H1 (cell line): Measurements from ENCODE around the gene SRRM3. TPM values are rescaled to one million over a fixed set of nuclear protein-coding genes. Genes with fewer than 3 reads are reported as not detected.
A peak's percentile ranks its signal among the peaks of the same experiment; 100 is the strongest.

Experiments used
- CTCF ChIA-PET: fragments of 300-600 bp; sonication (Branson Sonifier 250); formaldehyde crosslinking; loops from one replicate; lab custom pipeline; 2021; ENCODE audit not compliant: partially characterized antibody; lab: Charles Lee
- POLR2A ChIA-PET: fragments of 300-600 bp; sonication (Branson Sonifier 250); formaldehyde crosslinking; loops from one replicate; lab custom pipeline; 2021; ENCODE audit warnings: inconsistent platforms; ENCODE audit not compliant: partially characterized antibody; lab: Charles Lee
- DNase-seq, 2 experiments: peaks; one replicate each; pipeline versions ENCODE4 v3.0.0 to v3.0.0-alpha.2; 2010 to 2022; ENCODE audit warnings: low spot score in 2 of 2, low read depth in 1 of 2, mixed read lengths in 1 of 2
- FAIRE-seq: peaks from 2 replicates; lab custom pipeline; 2011; peaks lifted over from hg19 to GRCh38; lab: Jason Lieb, UNC
- H2AFZ ChIP-seq: 2 replicates; pipeline ENCODE4 v1.8.1; 2012; ENCODE audit warnings: low read length, inconsistent platforms
- H2AK5ac ChIP-seq: 2 replicates; pipeline ENCODE4 v1.6.1; 2013; ENCODE audit warnings: low read depth, low read length
- H2BK120ac ChIP-seq: replicated peaks from 2 replicates; pipeline ENCODE3; 2013; ENCODE audit warnings: low read depth, low read length, inconsistent platforms
- H2BK12ac ChIP-seq: 2 replicates; pipeline ENCODE4 v1.6.1; 2013; ENCODE audit warnings: low read depth, low read length
- H2BK15ac ChIP-seq: 2 replicates; pipeline ENCODE4 v1.6.1; 2013; ENCODE audit warnings: low read length
- H2BK20ac ChIP-seq: 2 replicates; pipeline ENCODE4 v1.6.1; 2013; ENCODE audit warnings: low read length
- H2BK5ac ChIP-seq: 2 replicates; pipeline ENCODE4 v1.6.1; 2013; ENCODE audit warnings: low read depth, low read length
- H3K14ac ChIP-seq: 2 replicates; pipeline ENCODE4 v1.6.1; 2013; ENCODE audit warnings: inconsistent platforms; ENCODE audit not compliant: insufficient read length
- H3K18ac ChIP-seq: 2 replicates; pipeline ENCODE4 v1.6.1; 2013; ENCODE audit warnings: low read length; ENCODE audit errors: extremely low read depth
- H3K23ac ChIP-seq: 2 replicates; pipeline ENCODE4 v1.6.1; 2013; ENCODE audit warnings: inconsistent platforms; ENCODE audit not compliant: insufficient read length
- H3K23me2 ChIP-seq: 2 replicates; pipeline ENCODE4 v1.6.1; 2013; ENCODE audit warnings: low read depth, low read length
- H3K27ac ChIP-seq: 2 replicates; pipeline ENCODE4 v1.6.1; 2011; ENCODE audit warnings: low read depth, low read length, inconsistent platforms
- H3K27me3 ChIP-seq, 4 experiments: replicated peaks in 1 of 4; 1 replicate in 1 of 4; 2 replicates in 3 of 4; pipeline versions ENCODE4 v1.6.1 to v1.8.1; 2011 to 2013; ENCODE audit warnings: low read length in 3 of 4, mild to moderate bottlenecking in 3 of 4, inconsistent platforms in 2 of 4, mixed read lengths in 2 of 4, moderate library complexity in 1 of 4; ENCODE audit not compliant: control insufficient read depth in 3 of 4, insufficient read depth in 3 of 4; ENCODE audit errors: extremely low read depth in 1 of 4
- H3K36me3 ChIP-seq, 4 experiments: 2 replicates each; pipeline versions ENCODE4 v1.6.1 to v1.8.1; 2011 to 2013; ENCODE audit warnings: mild to moderate bottlenecking in 4 of 4, low read length in 3 of 4, moderate library complexity in 2 of 4, control low read depth in 1 of 4, inconsistent platforms in 1 of 4; ENCODE audit not compliant: insufficient read depth in 4 of 4, control insufficient read depth in 2 of 4
- H3K4ac ChIP-seq: replicated peaks from 2 replicates; pipeline ENCODE3; 2013; ENCODE audit warnings: low read length, low read depth, mixed read lengths, inconsistent platforms; ENCODE audit not compliant: insufficient read length
- H3K4me1 ChIP-seq, 4 experiments: replicated peaks in 1 of 4; 1 replicate in 1 of 4; 2 replicates in 3 of 4; pipeline versions ENCODE4 v1.6.1 to v1.8.1; 2011 to 2013; ENCODE audit warnings: low read length in 3 of 4, inconsistent platforms in 2 of 4, mixed read lengths in 1 of 4; ENCODE audit not compliant: insufficient read depth in 4 of 4, control insufficient read depth in 3 of 4
- H3K4me2 ChIP-seq, 2 experiments: 2 replicates each; pipeline versions ENCODE4 v1.6.1 to v1.8.1; 2011 to 2013; ENCODE audit warnings: low read depth in 2 of 2, low read length in 2 of 2, control low read depth in 1 of 2, inconsistent platforms in 1 of 2, mild to moderate bottlenecking in 1 of 2; ENCODE audit not compliant: insufficient read depth in 1 of 2
- H3K4me3 ChIP-seq, 4 experiments: fragments of 200-600, 300-600 bp in 1 of 4; sonication (generic), shearing (Covaris generic), sonication (Bioruptor Twin) in 1 of 4; 2 replicates each; pipeline versions ENCODE4 v1.5.1 to v1.8.1; 2011 to 2016; ENCODE audit warnings: low read length in 4 of 4, low read depth in 3 of 4, control low read depth in 2 of 4, inconsistent platforms in 2 of 4, mild to moderate bottlenecking in 2 of 4, mixed read lengths in 1 of 4, moderate library complexity in 1 of 4; ENCODE audit not compliant: insufficient read depth in 2 of 4; ENCODE audit errors: extremely low read depth in 1 of 4
- H3K56ac ChIP-seq: replicated peaks from 2 replicates; pipeline ENCODE3; 2013; ENCODE audit warnings: low read depth, mild to moderate bottlenecking, mixed read lengths, low read length, inconsistent platforms; ENCODE audit not compliant: insufficient read length
- H3K79me1 ChIP-seq: 2 replicates; pipeline ENCODE4 v1.6.1; 2013; ENCODE audit warnings: low read depth, low read length, control low read depth
- H3K79me2 ChIP-seq, 2 experiments: 2 replicates each; pipeline versions ENCODE4 v1.6.1 to v1.8.1; 2012 to 2013; ENCODE audit warnings: low read length in 2 of 2, mild to moderate bottlenecking in 2 of 2, inconsistent platforms in 1 of 2; ENCODE audit not compliant: insufficient read depth in 2 of 2, control insufficient read depth in 1 of 2
- H3K9ac ChIP-seq, 4 experiments: replicated peaks in 1 of 4; 1 replicate in 1 of 4; 2 replicates in 3 of 4; pipeline versions ENCODE4 v1.6.1 to v1.8.1; 2011 to 2013; ENCODE audit warnings: low read depth in 3 of 4, low read length in 3 of 4, control low read depth in 2 of 4, mild to moderate bottlenecking in 2 of 4, moderate library complexity in 2 of 4, inconsistent platforms in 1 of 4; ENCODE audit errors: extremely low read depth in 1 of 4
- H3K9me3 ChIP-seq, 2 experiments: 2 replicates each; pipeline versions ENCODE4 v1.6.1 to v1.8.1; 2012 to 2013; ENCODE audit warnings: mild to moderate bottlenecking in 2 of 2, moderate library complexity in 2 of 2, control low read depth in 1 of 2, inconsistent platforms in 1 of 2, low read depth in 1 of 2, low read length in 1 of 2, mixed read lengths in 1 of 2; ENCODE audit not compliant: insufficient read depth in 2 of 2
- H4K20me1 ChIP-seq, 2 experiments: replicated peaks in 1 of 2; 2 replicates each; pipeline versions ENCODE3 to v1.8.1; 2011 to 2013; ENCODE audit warnings: inconsistent platforms in 2 of 2, low read length in 2 of 2, mild to moderate bottlenecking in 1 of 2; ENCODE audit not compliant: insufficient read depth in 2 of 2, control insufficient read depth in 1 of 2
- H4K5ac ChIP-seq: 2 replicates; pipeline ENCODE4 v1.6.1; 2013; ENCODE audit warnings: low read length, low read depth, mixed read lengths, inconsistent platforms; ENCODE audit not compliant: insufficient read length
- H4K8ac ChIP-seq: 2 replicates; pipeline ENCODE4 v1.8.0; 2013; ENCODE audit warnings: mild to moderate bottlenecking, moderate library complexity, low read length, inconsistent platforms; ENCODE audit not compliant: insufficient read depth; ENCODE audit errors: extremely low read depth
- H4K91ac ChIP-seq: replicated peaks from 2 replicates; pipeline ENCODE3; 2013; ENCODE audit warnings: low read length, mixed read lengths, inconsistent platforms; ENCODE audit not compliant: insufficient read length
- BRCA1 ChIP-seq: IDR thresholded peaks from 2 replicates; pipeline ENCODE4 v1.6.1; 2012; ENCODE audit warnings: low read depth, low read length, improper control_type of control experiment
- CHD1 ChIP-seq: IDR thresholded peaks from 2 replicates; pipeline ENCODE4 v1.6.1; 2012; ENCODE audit warnings: low read depth, low read length, improper control_type of control experiment
- CREB1 ChIP-seq: IDR thresholded peaks from 2 replicates; pipeline ENCODE4 v1.6.1; 2012; ENCODE audit warnings: inconsistent platforms
- CTCF ChIP-seq, 3 experiments: IDR thresholded peaks; 1 replicate in 2 of 3; 2 replicates in 1 of 3; pipeline versions ENCODE4 v1.5.1 to v1.6.1; 2011; ENCODE audit warnings: low read length in 3 of 3, mild to moderate bottlenecking in 3 of 3, inconsistent platforms in 2 of 3, low read depth in 1 of 3, moderate library complexity in 1 of 3; ENCODE audit not compliant: insufficient read depth in 1 of 3; ENCODE audit errors: control extremely low read depth in 1 of 3
- E2F6 ChIP-seq: IDR thresholded peaks from 2 replicates; pipeline ENCODE4 v1.6.1; 2012; ENCODE audit warnings: inconsistent platforms
- PHF8 ChIP-seq: fragments of 200-600 bp; sonication (generic); conservative IDR thresholded peaks from 2 replicates; pipeline ENCODE4 v1.7.1; 2012; ENCODE audit warnings: low read depth, mild to moderate bottlenecking, inconsistent platforms, low read length, moderate library complexity
- USF2 ChIP-seq: IDR thresholded peaks from 2 replicates; pipeline ENCODE4 v1.6.1; 2011; ENCODE audit warnings: low read length, improper control_type of control experiment
- WGBS, 2 experiments: shearing (Covaris generic) in 1 of 2; methylation state at CpG; one replicate each; pipeline versions ENCODE4 v1.1.6 to v1.1.7; 2013 to 2015; ENCODE audit warnings: low lambda C conversion rate in 2 of 2, mixed read lengths in 2 of 2, inconsistent platforms in 1 of 2, low coverage in 1 of 2, missing lambda C conversion rate in 1 of 2; ENCODE audit not compliant: insufficient replicate concordance in 2 of 2, insufficient coverage in 1 of 2, insufficient read length in 1 of 2; ENCODE audit errors: extremely low coverage in 1 of 2, missing lambda C conversion rate in 1 of 2; 5-methylcytosine and 5-hydroxymethylcytosine counted together
- polyA plus RNA-seq, 7 experiments: library from polyadenylated mRNA; depleted of rRNA in 3 of 7; stranded (reverse) in 5 of 7; unstranded in 2 of 7; fragments of >200 nt in 5 of 7; fragments of 200-250 nt in 2 of 7; gene quantifications; 1 replicate in 5 of 7; 2 replicates in 1 of 7; 4 replicates in 1 of 7; pipeline versions ENCODE4 v1.2.1 to v1.2.3, GENCODE V29; 2011 to 2013; ENCODE audit warnings: missing spikeins in 2 of 7, mixed read lengths in 2 of 7
- total RNA-seq: library from RNA; stranded (reverse); fragmentation: NEBNext Ultra II Directional; extraction: Animal tissue kit (Norgen Biotek cat#: 25700); gene quantifications from 2 replicates; pipeline ENCODE4 v1.2.1, GENCODE V29; 2021

SRRM3 gene
- total and polyA plus RNA-seq, 2 of the 8 experiments (the other 6 are each of a cell fraction or from before 2014, with no cell fraction given) = 10.4 to 17.4 TPM

- peak overlapping the region; percentile 80; the same call in 1 of the 2 replicates for H2BK12ac ChIP-seq
- no peak overlapping the region for H3K23ac ChIP-seq
- H2BK20ac ChIP-seq = peak overlapping the region; percentile 18; the same call in 1 of the 2 replicates
- no peak overlapping the region for H2AFZ ChIP-seq
- H3K14ac ChIP-seq = no peak overlapping the region
- H3K23me2 ChIP-seq = peaks cover 15% of the 10 kb centered on the region
- peaks cover 3% of the 10 kb centered on the region; the same call in 1 of the 2 replicates for H3K79me1 ChIP-seq
- H3K4ac ChIP-seq = no peak overlapping the region
- peak overlapping the region; percentile 39 to 95 (median 56) for H3K4me3 ChIP-seq
- FAIRE-seq = no peak
- H2BK15ac ChIP-seq = peak overlapping the region; percentile 61; the same call in 1 of the 2 replicates
- H3K27ac ChIP-seq = no peak overlapping the region
- no peaks in the 10 kb centered on the region for H3K9me3 ChIP-seq
- no peak overlapping the region for H3K56ac ChIP-seq
- H3K79me2 ChIP-seq = no peaks in the 10 kb centered on the region
- H4K20me1 ChIP-seq = peaks cover 0 to 4% of the 10 kb centered on the region in 2 experiments
- H3K4me2 ChIP-seq = peak overlapping the region; percentile 88 to 90
- H2AK5ac ChIP-seq = 0 out of 2 replicates have a peak overlapping the region, but pooled peaks have one; percentile 13
- H2BK120ac ChIP-seq = no peak overlapping the region
- H4K8ac ChIP-seq = no peak overlapping the region
- H3K4me1 ChIP-seq = peaks cover 0 to 11% (median 6%) of the 10 kb centered on the region in 4 experiments; a peak in 5 of 7 replicates
- peak overlapping the region in 1 of 4 experiments; percentile 46; a peak in 1 of 7 replicates for H3K9ac ChIP-seq
- H4K5ac ChIP-seq = no peak overlapping the region
- WGBS, 2 experiments = 0% methylated on average over 9 of the region's 63 CpGs; no CpG with 5 or more reads in 1 of the 2 experiments
- ChIA-PET CTCF (interaction anchor here (0.6 to 19.4 kb wide), 5 partner anchors 8 to 96 kb away, joined by 3 to 426 read pairs (median 5); partner anchors contain the start of gene HSPB1), POLR2A (interaction anchor here (1.0 to 4.7 kb wide), 11 partner anchors 10 to 89 kb away, joined by 3 to 22 read pairs (median 7); partner anchors contain the start of genes HSPB1 and YWHAG)
- H3K36me3 ChIP-seq = peaks cover 2 to 6% (median 2%) of the 10 kb centered on the region in 4 experiments; a peak in 4 of 8 replicates
- DNase-seq = no peak
- peak overlapping the region; percentile 32 for H3K18ac ChIP-seq
- no peak overlapping the region; the same call in 1 of the 2 replicates for H2BK5ac ChIP-seq
- no peak overlapping the region for H4K91ac ChIP-seq
- peaks cover 8 to 34% (median 17%) of the 10 kb centered on the region in 4 experiments for H3K27me3 ChIP-seq
- no peak for TF ChIP-seq USF2
- TF ChIP-seq CTCF (IDR thresholded peaks at IDR 0.05; ENCODE audit: control extremely low read depth in 1 of 3, insufficient read depth in 1 of 3, low read depth in 1 of 3, low read length in 3 of 3) = no peak
- TF ChIP-seq CHD1 = no peak
- TF ChIP-seq E2F6 = no peak
- TF ChIP-seq PHF8 = no peak
- TF ChIP-seq BRCA1 = no peak
- no peak for TF ChIP-seq CREB1
Observed at GRCh38 chr7:76281006-76281705, 79.5 kb downstream of the SRRM3 start.
